ENCODE results near the gene TXLNG. TPM values are rescaled to one million over a fixed set of nuclear protein-coding genes. Genes with fewer than 3 reads are reported as not detected.

Gene TXLNG
- total and polyA plus RNA-seq, 2 of the 4 experiments (the other 2 are of a cell fraction): 7.0 to 9.7 TPM

- intact Hi-C loops (cut with micrococcal nuclease) (no loop called here), in situ Hi-C loops (cut with MboI; ENCODE audit: low sequenced_read_pairs) (no loop called here), dilution Hi-C loops (cut with HindIII; ENCODE audit: low sequenced_read_pairs, unreplicated experiment) (no loop called here)
- H3K56ac ChIP-seq (ENCODE audit: extremely low read depth, insufficient read depth, low read length): no peak overlapping the region
- no peaks in the 10 kb centered on the region for H3K27me3 ChIP-seq (ENCODE audit: control insufficient read depth, insufficient read depth, low read length)
- ChIA-PET POLR2A (ENCODE audit: unreplicated experiment) (no interaction called here), CTCF (interaction anchor here (0.6 to 0.9 kb wide), 2 partner anchors 242 to 423 kb away, joined by 3 to 5 read pairs; no protein-coding TSS in a partner anchor)
- no peak overlapping the region for H3K4ac ChIP-seq (ENCODE audit: low read depth, low read length)
- no peak overlapping the region for H3K18ac ChIP-seq (ENCODE audit: low read depth, low read length)
- no TSS peak for BruUV-seq (replicated peaks)
- H4K91ac ChIP-seq (ENCODE audit: insufficient read depth, low read depth, low read length): no peak overlapping the region
- H2BK5ac ChIP-seq (ENCODE audit: low read depth, low read length, poor library complexity, severe bottlenecking): no peak overlapping the region
- H3K4me2 ChIP-seq (ENCODE audit: low read depth, low read length): no peak overlapping the region
- H3K27ac ChIP-seq (ENCODE audit: insufficient read depth, low read length): no peak overlapping the region
- no peak overlapping the region for H2BK15ac ChIP-seq (ENCODE audit: low read depth, low read length)
- peaks cover 3% of the 10 kb centered on the region; the same call in 1 of the 2 replicates for H3K36me3 ChIP-seq (ENCODE audit: control insufficient read depth, insufficient read depth, low read length)
- peaks cover 17 to 21% of the 10 kb centered on the region in 2 experiments for H3K79me1 ChIP-seq (ENCODE audit: low read depth in 1 of 2, low read length in 2 of 2)
- no peak overlapping the region for H4K8ac ChIP-seq (ENCODE audit: low read depth in 2 of 2, low read length in 2 of 2)
- TF ChIP-seq CTCF (conservative IDR thresholded peaks at IDR 0.05; ENCODE audit: low read depth, low read length) (no peak), POLR2A (IDR thresholded peaks at IDR 0.05; ENCODE audit: low read depth, low read length) (no peak), USF2 (IDR thresholded peaks at IDR 0.05; ENCODE audit: low read depth, low read length) (no peak), RFX5 (IDR thresholded peaks at IDR 0.05; ENCODE audit: low read depth, low read length) (no peak), FOS (IDR thresholded peaks at IDR 0.05; ENCODE audit: low read depth, low read length) (no peak), RAD21 (IDR thresholded peaks at IDR 0.05; ENCODE audit: low read length) (no peak), CEBPB (IDR thresholded peaks at IDR 0.05; ENCODE audit: low read depth, low read length) (no peak)
- no peaks in the 10 kb centered on the region for H3K9me3 ChIP-seq (ENCODE audit: control insufficient read depth, insufficient read depth, low read length)
- H2AFZ ChIP-seq (replicated peaks; ENCODE audit: low read length, poor library complexity): no peak overlapping the region
- H3K23ac ChIP-seq (ENCODE audit: low read depth, low read length): no peak overlapping the region
- no peak overlapping the region for H2BK20ac ChIP-seq (ENCODE audit: low read depth, low read length)
- 100% methylated on average over 2 of the region's 8 CpGs; no CpG with 5 or more reads in 1 of the 2 experiments for WGBS, 2 experiments (ENCODE audit: extremely low coverage in 2 of 2, insufficient read length in 1 of 2)
- no peak for ATAC-seq (ENCODE audit: low read depth)
- H4K5ac ChIP-seq (ENCODE audit: low read depth, low read length): no peak overlapping the region
- H3K9me1 ChIP-seq (ENCODE audit: insufficient read depth, low read length): peaks cover 3% of the 10 kb centered on the region; the same call in 1 of the 2 replicates
- no peak overlapping the region for H2AK5ac ChIP-seq (ENCODE audit: low read depth, low read length)
- no peak overlapping the region for H3K4me3 ChIP-seq (ENCODE audit: insufficient read depth, low read depth, low read length)
- H2AK9ac ChIP-seq (replicated peaks; ENCODE audit: low read depth, low read length, poor library complexity): no peak overlapping the region
- no peak overlapping the region for H3K14ac ChIP-seq (replicated peaks; ENCODE audit: low read depth, low read length)
- H3K9ac ChIP-seq (ENCODE audit: low read depth, low read length): no peak overlapping the region
- H4K20me1 ChIP-seq (ENCODE audit: insufficient read depth, low read length): no peaks in the 10 kb centered on the region
- no peak overlapping the region for H2BK120ac ChIP-seq (ENCODE audit: low read depth, low read length)
- peaks cover 4% of the 10 kb centered on the region for H3K4me1 ChIP-seq (ENCODE audit: control insufficient read depth, insufficient read depth, low read length)
- no peak for DNase-seq
Observed at GRCh38 chrX:16804923-16805464, 18.7 kb downstream of the TXLNG start.

Measured in IMR-90 (cell line).